ENCODE data around the gene FAM162A.

DNA sequence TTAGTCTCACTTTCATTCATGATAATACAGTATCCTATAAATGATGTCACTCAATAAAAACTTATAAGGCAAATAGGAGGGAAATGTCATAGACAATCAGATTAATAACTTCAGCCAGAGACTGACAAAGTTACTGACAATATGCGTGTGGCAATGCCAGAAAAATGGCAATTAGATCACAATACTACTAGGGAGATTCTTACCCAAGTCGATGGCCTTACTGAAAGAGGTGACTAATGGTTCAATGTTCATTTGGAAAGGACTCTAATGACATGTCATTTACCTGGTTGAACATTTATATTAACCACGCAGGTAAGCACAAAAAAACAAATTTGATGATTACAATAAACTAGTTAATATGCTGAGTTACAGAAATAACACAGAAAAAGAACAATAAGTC lies 77.8 kb downstream of the FAM162A start:
- TF ChIP-seq TAF1 (IDR thresholded peaks at IDR 0.05; ENCODE audit: borderline replicate concordance, low read depth, low read length): no peak
- TF ChIP-seq POLR2A (IDR thresholded peaks at IDR 0.05; ENCODE audit: low read depth, low read length): no peak

Data from GM12892 (cell line).